GM13976 (cell line): ENCODE data around the gene LYRM4.

ENCODE experiments used
- DNase-seq: peaks from one replicate; pipeline ENCODE4 v3.0.0; 2012; ENCODE audit warnings: low spot score
- in situ Hi-C: fragments of 300-500 bp; cut with MboI; formaldehyde crosslinking; loops from one replicate; pipeline ENCODE4 v1.12.0; 2022; ENCODE audit warnings: low sequenced_read_pairs, mixed read lengths, inconsistent platforms; ENCODE audit not compliant: unreplicated experiment
- TF ChIP-seq, protein P1 (sequence below): IDR thresholded peaks from 2 replicates; pipeline ENCODE4 v1.5.1; 2012; ENCODE audit warnings: borderline replicate concordance, mild to moderate bottlenecking; ENCODE audit not compliant: insufficient read depth; ENCODE audit errors: extremely low read depth, missing control alignments, control extremely low read depth

LYRM4 gene

DNA sequence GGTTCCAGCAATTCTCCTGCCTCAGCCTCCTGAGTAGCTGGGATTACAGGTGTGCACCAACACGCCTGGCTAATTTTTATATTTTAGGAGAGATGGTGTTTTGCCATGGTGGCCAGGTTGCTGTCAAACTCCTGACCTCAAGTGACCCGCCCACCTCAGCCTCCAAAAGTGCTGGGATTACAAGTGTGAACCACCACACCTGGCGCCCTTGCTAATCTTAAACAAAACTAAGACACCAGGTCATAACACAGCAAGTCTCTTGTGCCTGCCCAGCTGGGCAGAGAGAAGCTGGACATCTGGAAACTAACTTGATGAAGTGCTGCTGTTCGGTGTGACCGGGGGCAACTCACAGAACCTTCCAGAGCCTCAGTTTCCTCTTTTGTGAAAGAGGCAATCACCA lies 107.6 kb downstream of the LYRM4 start:
- in situ Hi-C loops: no loop called here
- DNase-seq: no peak
- TF ChIP-seq, protein P1, sequence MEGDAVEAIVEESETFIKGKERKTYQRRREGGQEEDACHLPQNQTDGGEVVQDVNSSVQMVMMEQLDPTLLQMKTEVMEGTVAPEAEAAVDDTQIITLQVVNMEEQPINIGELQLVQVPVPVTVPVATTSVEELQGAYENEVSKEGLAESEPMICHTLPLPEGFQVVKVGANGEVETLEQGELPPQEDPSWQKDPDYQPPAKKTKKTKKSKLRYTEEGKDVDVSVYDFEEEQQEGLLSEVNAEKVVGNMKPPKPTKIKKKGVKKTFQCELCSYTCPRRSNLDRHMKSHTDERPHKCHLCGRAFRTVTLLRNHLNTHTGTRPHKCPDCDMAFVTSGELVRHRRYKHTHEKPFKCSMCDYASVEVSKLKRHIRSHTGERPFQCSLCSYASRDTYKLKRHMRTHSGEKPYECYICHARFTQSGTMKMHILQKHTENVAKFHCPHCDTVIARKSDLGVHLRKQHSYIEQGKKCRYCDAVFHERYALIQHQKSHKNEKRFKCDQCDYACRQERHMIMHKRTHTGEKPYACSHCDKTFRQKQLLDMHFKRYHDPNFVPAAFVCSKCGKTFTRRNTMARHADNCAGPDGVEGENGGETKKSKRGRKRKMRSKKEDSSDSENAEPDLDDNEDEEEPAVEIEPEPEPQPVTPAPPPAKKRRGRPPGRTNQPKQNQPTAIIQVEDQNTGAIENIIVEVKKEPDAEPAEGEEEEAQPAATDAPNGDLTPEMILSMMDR: no peak

DNA sequence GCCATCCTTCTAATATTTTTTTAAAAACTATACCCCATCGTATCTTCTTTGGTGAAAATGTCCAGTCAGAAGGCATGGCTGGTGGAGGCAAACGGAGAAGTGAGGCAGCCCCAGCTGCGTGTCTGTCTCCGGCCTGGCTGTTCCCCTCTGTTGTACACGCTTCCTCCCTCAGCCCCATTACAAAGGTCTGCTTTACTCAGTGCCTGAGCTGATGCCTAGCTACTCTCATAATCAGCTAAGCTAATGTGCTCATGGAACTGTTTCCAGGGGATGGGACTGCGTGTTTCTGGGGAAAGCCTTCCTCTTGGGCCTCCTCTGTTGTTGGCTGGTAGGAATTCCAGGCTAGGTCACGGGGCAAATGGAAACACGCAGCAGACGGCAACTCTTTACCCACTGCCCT lies 108.3 kb downstream of the LYRM4 start:
- TF ChIP-seq, protein P1: no peak
- in situ Hi-C loops: no loop called here
- no peak for DNase-seq

DNA sequence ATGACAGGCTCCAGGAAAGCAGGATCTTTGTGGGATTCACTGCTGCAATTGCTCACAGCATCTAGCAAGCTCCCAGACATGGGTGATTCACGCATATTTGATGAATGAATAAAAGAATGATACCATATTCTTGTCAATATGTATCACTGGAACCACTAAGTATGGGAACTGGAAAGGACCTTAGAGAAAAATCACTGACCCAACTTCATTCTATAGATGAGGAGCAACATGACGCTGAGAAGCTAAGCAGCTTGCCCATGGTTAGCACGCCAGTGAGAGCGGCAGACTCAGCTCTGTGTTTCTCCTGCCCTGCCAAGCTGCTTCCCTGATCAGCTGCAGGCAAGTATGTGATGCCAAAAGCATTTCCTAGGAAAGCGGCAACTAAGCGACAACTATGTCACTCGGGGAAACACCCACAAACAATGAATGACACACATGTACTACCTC lies 108.8 kb downstream of the LYRM4 start:
- TF ChIP-seq, protein P1: no peak
- DNase-seq: no peak

DNA sequence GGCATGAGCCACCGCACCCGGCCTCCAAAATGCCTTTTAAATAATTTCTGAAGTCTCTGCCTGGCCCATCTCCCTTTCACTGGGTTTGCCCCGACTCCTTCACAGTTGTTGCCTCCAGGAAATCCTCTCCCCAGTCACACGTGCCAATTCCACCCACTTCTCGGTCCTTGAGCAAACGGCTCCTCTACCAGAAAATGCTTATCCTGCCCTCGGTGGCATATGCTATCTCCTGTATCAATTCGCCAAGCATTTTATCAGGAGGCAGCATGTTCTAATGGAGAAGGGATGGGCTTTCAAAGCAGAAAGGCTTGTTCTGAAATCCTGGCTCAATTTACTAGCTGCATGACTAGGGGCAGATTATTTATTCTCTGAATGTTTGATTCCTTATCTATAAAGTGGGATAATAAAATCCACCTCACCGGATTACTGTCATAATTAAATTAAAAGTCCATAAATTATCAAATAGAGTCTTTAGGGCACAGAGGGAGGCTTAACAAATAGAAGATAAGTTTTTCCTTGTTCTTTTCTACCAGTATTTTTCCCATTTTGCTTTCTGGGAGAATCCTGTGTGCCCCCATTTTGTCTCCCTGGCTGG lies 109.3 kb downstream of the LYRM4 start:
- no peak for DNase-seq
- TF ChIP-seq, protein P1: no peak
- in situ Hi-C loops: no loop called here

More for the DNA sequence above, 108.8 kb downstream of the LYRM4 start:
- in situ Hi-C loops: no loop called here

DNA sequence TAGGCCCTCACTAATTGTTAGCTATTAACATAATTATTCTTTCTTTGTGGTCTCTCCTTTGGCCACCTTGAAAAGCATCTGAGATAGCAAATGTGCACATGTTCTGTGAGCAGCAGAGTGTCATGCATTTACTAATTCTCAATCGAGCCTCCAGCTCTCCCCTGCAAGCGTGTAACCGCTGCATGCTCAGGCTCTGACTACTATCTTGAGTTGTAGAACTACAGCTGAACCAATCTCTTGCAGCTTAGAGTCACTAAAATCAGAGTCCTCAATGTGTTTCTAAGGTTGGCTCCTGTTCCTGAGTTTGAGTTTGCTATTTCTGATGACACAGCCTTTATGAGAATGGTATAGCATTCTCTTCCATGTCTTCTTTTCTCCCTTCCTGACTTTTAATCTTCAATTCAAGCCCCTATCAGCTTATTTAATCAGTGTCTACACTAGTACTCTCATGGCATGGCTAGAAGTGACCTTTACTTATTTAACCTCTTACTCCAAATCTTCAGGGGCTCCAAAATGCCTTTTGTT lies 110.1 kb downstream of the LYRM4 start:
- TF ChIP-seq, protein P1: no peak
- in situ Hi-C loops: no loop called here
- no peak for DNase-seq

DNA sequence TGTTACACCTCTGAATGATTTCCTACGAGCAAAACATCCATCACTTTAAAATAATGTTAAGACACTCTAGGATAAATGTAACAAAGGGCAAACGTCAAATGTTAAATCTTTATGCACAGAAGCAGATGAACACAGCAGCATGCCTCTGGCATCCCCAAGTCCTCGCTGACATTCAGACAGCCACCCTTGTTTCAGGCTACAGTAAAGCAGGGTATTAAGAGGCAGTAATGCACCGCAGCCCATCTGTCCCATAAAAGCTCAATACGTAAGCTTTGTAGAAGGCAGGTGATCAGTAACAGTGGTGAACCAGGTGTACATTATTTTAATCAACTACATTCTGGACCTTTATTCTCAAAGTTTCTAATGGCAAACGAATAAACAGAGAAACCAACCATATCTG lies 110.9 kb downstream of the LYRM4 start:
- DNase-seq: no peak
- TF ChIP-seq, protein P1: no peak
- in situ Hi-C loops: loop anchor here (10.0 kb wide), 1 partner anchor 235 kb away; no protein-coding TSS in a partner anchor

DNA sequence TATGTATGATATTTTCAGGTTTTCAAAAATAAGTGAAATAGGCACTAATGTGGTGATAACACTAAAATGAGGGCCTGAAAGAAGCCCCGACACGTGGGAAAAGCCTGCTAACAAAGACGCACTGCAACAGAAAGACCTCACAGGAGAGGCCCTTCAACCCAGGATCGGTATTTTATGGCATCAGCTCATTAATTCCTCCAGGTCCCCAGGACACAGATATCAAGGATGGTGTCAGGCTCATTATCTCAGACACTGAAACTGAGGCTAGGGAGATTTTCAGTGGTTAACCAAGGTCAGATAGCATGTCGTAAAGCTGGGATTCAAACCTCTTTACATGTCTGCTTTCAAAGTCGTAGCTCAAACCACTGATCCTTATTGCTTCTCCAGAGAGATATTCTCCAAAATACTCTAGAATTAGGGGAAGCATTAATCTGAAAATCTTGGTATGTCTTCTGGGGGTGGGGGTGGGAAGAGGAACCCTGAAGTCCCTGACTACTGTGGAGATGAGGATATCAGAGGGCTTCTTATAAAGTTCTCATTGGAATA lies 111.5 kb downstream of the LYRM4 start:
- TF ChIP-seq, protein P1: no peak
- no peak for DNase-seq
- in situ Hi-C loops: loop anchor here (10.0 kb wide), 1 partner anchor 236 kb away; no protein-coding TSS in a partner anchor
